Measurements from ENCODE around the gene OLFM1. TPM values are rescaled to one million over a fixed set of nuclear protein-coding genes. Genes with fewer than 3 reads are reported as not detected.

The OLFM1 gene
- total RNA-seq, 1 donor from 2014 or later = 10.0 TPM

DNA sequence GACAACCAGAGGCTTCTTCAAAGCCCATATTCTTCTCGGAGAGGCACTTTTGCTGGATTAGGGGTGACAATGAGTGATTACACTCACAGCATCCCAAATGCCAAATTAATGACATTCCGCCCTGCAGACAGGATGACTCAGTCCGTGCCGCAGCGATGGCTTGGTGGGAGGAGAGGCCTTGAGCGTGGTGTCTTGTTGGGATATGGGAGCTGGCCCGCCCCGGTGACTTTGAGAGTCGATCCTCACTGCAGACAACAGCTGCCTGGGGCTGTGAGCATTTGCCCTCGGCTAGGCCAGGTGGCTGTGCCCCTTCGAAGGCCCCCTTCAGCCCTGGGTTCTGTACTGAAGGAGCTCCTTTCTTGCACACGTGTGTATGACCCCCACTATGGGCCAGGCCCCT lies 29.8 kb downstream of the OLFM1 start:
- H3K27me3 ChIP-seq (ENCODE audit: low read depth) = peaks cover 9% of the 10 kb centered on the region
- intact Hi-C loops (cut with micrococcal nuclease) = no loop called here
- peaks cover 5% of the 10 kb centered on the region for H3K9me3 ChIP-seq (replicated peaks)
- no peak for TF ChIP-seq CTCF (IDR thresholded peaks at IDR 0.05; ENCODE audit: borderline replicate concordance)
- no peaks in the 10 kb centered on the region for H3K36me3 ChIP-seq
- no peak for DNase-seq
- no peak overlapping the region for H3K4me3 ChIP-seq
- no peak overlapping the region for H3K27ac ChIP-seq (replicated peaks)
- H3K4me1 ChIP-seq = no peaks in the 10 kb centered on the region

DNA sequence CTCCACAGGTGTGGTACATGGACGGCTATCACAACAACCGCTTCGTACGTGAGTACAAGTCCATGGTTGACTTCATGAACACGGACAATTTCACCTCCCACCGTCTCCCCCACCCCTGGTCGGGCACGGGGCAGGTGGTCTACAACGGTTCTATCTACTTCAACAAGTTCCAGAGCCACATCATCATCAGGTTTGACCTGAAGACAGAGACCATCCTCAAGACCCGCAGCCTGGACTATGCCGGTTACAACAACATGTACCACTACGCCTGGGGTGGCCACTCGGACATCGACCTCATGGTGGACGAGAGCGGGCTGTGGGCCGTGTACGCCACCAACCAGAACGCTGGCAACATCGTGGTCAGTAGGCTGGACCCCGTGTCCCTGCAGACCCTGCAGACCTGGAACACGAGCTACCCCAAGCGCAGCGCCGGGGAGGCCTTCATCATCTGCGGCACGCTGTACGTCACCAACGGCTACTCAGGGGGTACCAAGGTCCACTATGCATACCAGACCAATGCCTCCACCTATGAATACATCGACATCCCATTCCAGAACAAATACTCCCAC lies 32.1 kb downstream of the OLFM1 start:
- intact Hi-C loops (cut with micrococcal nuclease) = no loop called here
- H3K27ac ChIP-seq (replicated peaks) = no peak overlapping the region
- no peaks in the 10 kb centered on the region for H3K27me3 ChIP-seq (ENCODE audit: low read depth)
- H3K36me3 ChIP-seq = no peaks in the 10 kb centered on the region
- TF ChIP-seq CTCF (IDR thresholded peaks at IDR 0.05; ENCODE audit: borderline replicate concordance) = no peak
- no peak for DNase-seq
- H3K4me3 ChIP-seq = no peak overlapping the region
- no peaks in the 10 kb centered on the region for H3K4me1 ChIP-seq
- H3K9me3 ChIP-seq (replicated peaks) = peaks cover 5% of the 10 kb centered on the region

DNA sequence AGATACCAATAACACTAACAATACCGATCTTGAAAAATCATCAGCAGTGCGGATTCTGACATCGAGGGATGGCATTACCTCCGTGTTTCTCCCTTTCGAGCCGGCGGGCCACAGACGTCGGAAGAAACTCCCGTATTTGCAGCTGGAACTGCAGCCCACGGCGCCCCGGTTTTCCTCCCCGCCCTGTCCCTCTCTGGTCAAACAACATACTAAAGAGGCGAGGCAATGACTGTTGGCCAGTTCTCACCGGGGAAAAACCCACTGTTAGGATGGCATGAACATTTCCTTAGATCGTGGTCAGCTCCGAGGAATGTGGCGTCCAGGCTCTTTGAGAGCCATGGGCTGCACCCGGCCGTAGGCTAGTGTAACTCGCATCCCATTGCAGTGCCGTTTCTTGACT lies 32.8 kb downstream of the OLFM1 start:
- intact Hi-C loops (cut with micrococcal nuclease) = no loop called here
- DNase-seq = no peak
- Histone ChIP-seq H3K27me3 (ENCODE audit: low read depth) (peaks cover 3% of the 10 kb centered on the region), H3K9me3 (replicated peaks) (peaks cover 5% of the 10 kb centered on the region), H3K27ac (replicated peaks) (no peak overlapping the region), H3K4me1 (no peaks in the 10 kb centered on the region), H3K36me3 (no peaks in the 10 kb centered on the region), H3K4me3 (no peak overlapping the region)
- no peak for TF ChIP-seq CTCF (IDR thresholded peaks at IDR 0.05; ENCODE audit: borderline replicate concordance)

- no peak overlapping the region for H3K27ac ChIP-seq (replicated peaks)
- H3K27me3 ChIP-seq (ENCODE audit: low read depth) = peaks cover 20% of the 10 kb centered on the region
- peaks cover 5% of the 10 kb centered on the region for H3K9me3 ChIP-seq (replicated peaks)
- no peak overlapping the region for H3K4me3 ChIP-seq
- no peak for TF ChIP-seq CTCF (IDR thresholded peaks at IDR 0.05; ENCODE audit: borderline replicate concordance)
- no peaks in the 10 kb centered on the region for H3K4me1 ChIP-seq
- intact Hi-C loops (cut with micrococcal nuclease) = no loop called here
- H3K36me3 ChIP-seq = no peaks in the 10 kb centered on the region
- DNase-seq = no peak
Observed at GRCh38 chr9:135122316-135122715, 34.8 kb downstream of the OLFM1 start.

- Histone ChIP-seq H3K9me3 (replicated peaks) (peaks cover 5% of the 10 kb centered on the region), H3K4me3 (no peak overlapping the region), H3K27ac (replicated peaks) (no peak overlapping the region), H3K27me3 (ENCODE audit: low read depth) (peaks cover 29% of the 10 kb centered on the region), H3K36me3 (no peaks in the 10 kb centered on the region), H3K4me1 (no peaks in the 10 kb centered on the region)
- DNase-seq = no peak
- intact Hi-C loops (cut with micrococcal nuclease) = no loop called here
- no peak for TF ChIP-seq CTCF (IDR thresholded peaks at IDR 0.05; ENCODE audit: borderline replicate concordance)
Observed at GRCh38 chr9:135123126-135123772, 35.8 kb downstream of the OLFM1 start.

All from left ventricle myocardium inferior (tissue), 1 donor.